Measurements from ENCODE around the gene UNK.

DNA sequence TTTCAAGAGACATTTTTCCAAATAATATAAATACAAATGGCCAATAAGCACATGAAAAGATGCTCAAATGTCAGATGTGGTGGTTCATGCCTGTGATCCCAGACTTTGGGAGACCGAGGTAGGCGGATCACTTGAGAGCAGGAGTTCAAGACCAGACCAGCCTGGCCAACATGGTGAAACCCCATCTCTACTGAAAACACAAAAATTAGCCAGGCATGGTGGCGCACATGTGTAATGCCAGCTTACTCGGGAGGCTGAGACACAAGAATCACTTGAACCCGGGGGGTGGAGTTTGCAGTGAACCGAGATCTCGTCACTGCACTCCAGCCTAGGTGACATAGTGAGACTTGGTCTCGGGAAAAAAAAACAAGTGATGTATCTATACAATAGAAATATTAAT is 16.7 kb upstream of the UNK start:
- TF ChIP-seq, protein P1, sequence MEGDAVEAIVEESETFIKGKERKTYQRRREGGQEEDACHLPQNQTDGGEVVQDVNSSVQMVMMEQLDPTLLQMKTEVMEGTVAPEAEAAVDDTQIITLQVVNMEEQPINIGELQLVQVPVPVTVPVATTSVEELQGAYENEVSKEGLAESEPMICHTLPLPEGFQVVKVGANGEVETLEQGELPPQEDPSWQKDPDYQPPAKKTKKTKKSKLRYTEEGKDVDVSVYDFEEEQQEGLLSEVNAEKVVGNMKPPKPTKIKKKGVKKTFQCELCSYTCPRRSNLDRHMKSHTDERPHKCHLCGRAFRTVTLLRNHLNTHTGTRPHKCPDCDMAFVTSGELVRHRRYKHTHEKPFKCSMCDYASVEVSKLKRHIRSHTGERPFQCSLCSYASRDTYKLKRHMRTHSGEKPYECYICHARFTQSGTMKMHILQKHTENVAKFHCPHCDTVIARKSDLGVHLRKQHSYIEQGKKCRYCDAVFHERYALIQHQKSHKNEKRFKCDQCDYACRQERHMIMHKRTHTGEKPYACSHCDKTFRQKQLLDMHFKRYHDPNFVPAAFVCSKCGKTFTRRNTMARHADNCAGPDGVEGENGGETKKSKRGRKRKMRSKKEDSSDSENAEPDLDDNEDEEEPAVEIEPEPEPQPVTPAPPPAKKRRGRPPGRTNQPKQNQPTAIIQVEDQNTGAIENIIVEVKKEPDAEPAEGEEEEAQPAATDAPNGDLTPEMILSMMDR (IDR thresholded peaks at IDR 0.05; ENCODE audit: low read depth, low read length, poor library complexity, severe bottlenecking), result no peak
- TF ChIP-seq EZH2phosphoT487 (IDR thresholded peaks at IDR 0.05; ENCODE audit: borderline replicate concordance, low read length), result no peak

Measured in DOHH2 (cell line).